T-helper 2 cell treated with Interferon-gamma antibody and Interleukin-4, amounts not matched to agents 5 μg/mL and 100 μg/mL, for 36 hours (primary cell): ENCODE measurements around the gene TFAP2E.

ENCODE experiments used
- DNase-seq: peaks from one replicate; pipeline ENCODE4 v3.0.0; 2021; ENCODE audit warnings: low spot score
- H3K27ac Mint-ChIP-seq: one replicate; pipeline ENCODE4 v1.8.0; 2021; ENCODE audit warnings: mild to moderate bottlenecking, mixed read lengths
- H3K27me3 Mint-ChIP-seq: one replicate; pipeline ENCODE4 v1.8.0; 2021; ENCODE audit warnings: low read depth, mixed read lengths
- H3K36me3 Mint-ChIP-seq: one replicate; pipeline ENCODE4 v1.8.0; 2021; ENCODE audit warnings: low read depth, mixed read lengths
- H3K4me1 Mint-ChIP-seq: one replicate; pipeline ENCODE4 v1.8.0; 2021; ENCODE audit warnings: low read depth, mixed read lengths
- H3K4me3 Mint-ChIP-seq: one replicate; pipeline ENCODE4 v1.8.0; 2022; ENCODE audit warnings: mild to moderate bottlenecking, moderate library complexity, mixed read lengths
- H3K9me3 Mint-ChIP-seq: one replicate; pipeline ENCODE4 v1.8.0; 2021; ENCODE audit warnings: mixed read lengths

The TFAP2E gene

GRCh38 chr1:35642471-35642955, 69.4 kb downstream of the TFAP2E start:
- peaks cover 13% of the 10 kb centered on the region for H3K36me3 Mint-ChIP-seq
- H3K9me3 Mint-ChIP-seq = no peaks in the 10 kb centered on the region
- H3K27me3 Mint-ChIP-seq = peaks cover 39% of the 10 kb centered on the region
- H3K4me1 Mint-ChIP-seq = peaks cover 28% of the 10 kb centered on the region
- DNase-seq = no peak
- peak overlapping the region; percentile 99 for H3K27ac Mint-ChIP-seq
- H3K4me3 Mint-ChIP-seq = peak overlapping the region; percentile 98

GRCh38 chr1:35644204-35644603, 71.1 kb downstream of the TFAP2E start:
- no peak for DNase-seq
- no peak overlapping the region for H3K27ac Mint-ChIP-seq
- H3K4me1 Mint-ChIP-seq = peaks cover 17% of the 10 kb centered on the region
- peaks cover 7% of the 10 kb centered on the region for H3K36me3 Mint-ChIP-seq
- no peak overlapping the region for H3K4me3 Mint-ChIP-seq
- peaks cover 45% of the 10 kb centered on the region for H3K27me3 Mint-ChIP-seq
- no peaks in the 10 kb centered on the region for H3K9me3 Mint-ChIP-seq
